ENCODE data around the gene ITFG1. TPM values are rescaled to one million over a fixed set of nuclear protein-coding genes. Genes with fewer than 3 reads are reported as not detected.

ITFG1 gene
- total and polyA plus RNA-seq, 2 donors from 2014 or later = 63.7 to 69.7 TPM

DNA sequence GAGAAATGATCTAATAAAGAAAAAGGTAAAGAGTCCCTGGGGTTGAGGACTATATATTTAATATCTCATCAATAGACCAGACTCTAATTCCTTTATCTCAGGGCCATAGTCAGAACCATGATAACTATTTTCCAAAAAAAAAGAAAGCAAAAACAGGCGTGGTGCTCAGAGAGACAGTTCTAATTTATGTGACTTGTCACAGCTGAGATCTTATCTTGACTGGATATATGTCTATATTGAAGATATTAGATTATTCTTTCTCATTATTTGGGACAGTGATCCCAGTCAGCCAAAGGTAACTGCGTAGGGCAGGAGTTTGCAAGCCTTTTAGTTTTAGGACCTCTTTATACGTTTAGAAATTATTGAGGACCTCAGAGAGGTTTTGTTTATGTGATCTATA is 52.4 kb downstream of the ITFG1 start:
- no peak overlapping the region for H3K4me3 ChIP-seq (ENCODE audit: low read length in 3 of 3)
- H3K9ac ChIP-seq (ENCODE audit: low read length in 3 of 3) = no peak overlapping the region
- intact Hi-C loops (cut with DNase I) = no loop called here
- no peaks in the 10 kb centered on the region for H3K27me3 ChIP-seq (ENCODE audit: control insufficient read depth, insufficient read depth, low read length)
- no peak overlapping the region for H3K27ac ChIP-seq (ENCODE audit: low read depth in 2 of 2, low read length in 2 of 2)
- H3K4me1 ChIP-seq (ENCODE audit: control insufficient read depth in 2 of 3, insufficient read depth in 2 of 3, low read depth in 1 of 3, low read length in 3 of 3) = no peaks in the 10 kb centered on the region
- no peak for DNase-seq
- FAIRE-seq = no peak
- H3K9me3 ChIP-seq (ENCODE audit: control insufficient read depth in 2 of 3, insufficient read depth in 1 of 3, low read length in 3 of 3) = no peaks in the 10 kb centered on the region
- no peaks in the 10 kb centered on the region for H3K36me3 ChIP-seq (ENCODE audit: control insufficient read depth in 2 of 3, insufficient read depth in 3 of 3, low read length in 3 of 3)
- TF ChIP-seq, protein P1, sequence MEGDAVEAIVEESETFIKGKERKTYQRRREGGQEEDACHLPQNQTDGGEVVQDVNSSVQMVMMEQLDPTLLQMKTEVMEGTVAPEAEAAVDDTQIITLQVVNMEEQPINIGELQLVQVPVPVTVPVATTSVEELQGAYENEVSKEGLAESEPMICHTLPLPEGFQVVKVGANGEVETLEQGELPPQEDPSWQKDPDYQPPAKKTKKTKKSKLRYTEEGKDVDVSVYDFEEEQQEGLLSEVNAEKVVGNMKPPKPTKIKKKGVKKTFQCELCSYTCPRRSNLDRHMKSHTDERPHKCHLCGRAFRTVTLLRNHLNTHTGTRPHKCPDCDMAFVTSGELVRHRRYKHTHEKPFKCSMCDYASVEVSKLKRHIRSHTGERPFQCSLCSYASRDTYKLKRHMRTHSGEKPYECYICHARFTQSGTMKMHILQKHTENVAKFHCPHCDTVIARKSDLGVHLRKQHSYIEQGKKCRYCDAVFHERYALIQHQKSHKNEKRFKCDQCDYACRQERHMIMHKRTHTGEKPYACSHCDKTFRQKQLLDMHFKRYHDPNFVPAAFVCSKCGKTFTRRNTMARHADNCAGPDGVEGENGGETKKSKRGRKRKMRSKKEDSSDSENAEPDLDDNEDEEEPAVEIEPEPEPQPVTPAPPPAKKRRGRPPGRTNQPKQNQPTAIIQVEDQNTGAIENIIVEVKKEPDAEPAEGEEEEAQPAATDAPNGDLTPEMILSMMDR (IDR thresholded peaks at IDR 0.05; ENCODE audit: borderline replicate concordance, extremely low read depth, insufficient read depth) = no peak

- peak in 2 of 5 donors; percentile 46 to 78 for DNase-seq
- Histone ChIP-seq H3K27me3 (ENCODE audit: control insufficient read depth, insufficient read depth, low read length) (no peaks in the 10 kb centered on the region), H3K27ac (ENCODE audit: low read depth in 2 of 2, low read length in 2 of 2) (no peak overlapping the region), H3K36me3 (ENCODE audit: control insufficient read depth in 2 of 3, insufficient read depth in 3 of 3, low read length in 3 of 3) (no peaks in the 10 kb centered on the region), H3K4me3 (ENCODE audit: low read length in 3 of 3) (no peak overlapping the region), H3K4me1 (ENCODE audit: control insufficient read depth in 2 of 3, insufficient read depth in 2 of 3, low read depth in 1 of 3, low read length in 3 of 3) (no peaks in the 10 kb centered on the region), H3K9ac (ENCODE audit: low read length in 3 of 3) (no peak overlapping the region), H3K9me3 (ENCODE audit: control insufficient read depth in 2 of 3, insufficient read depth in 1 of 3, low read length in 3 of 3) (no peaks in the 10 kb centered on the region)
- intact Hi-C loops (cut with DNase I) = no loop called here
- TF ChIP-seq, protein P1 (IDR thresholded peaks at IDR 0.05; ENCODE audit: borderline replicate concordance, extremely low read depth, insufficient read depth) = no peak
- FAIRE-seq = no peak
Observed at GRCh38 chr16:47395733-47396498, 64.9 kb downstream of the ITFG1 start.

- Histone ChIP-seq H3K4me1 (ENCODE audit: control insufficient read depth in 2 of 3, insufficient read depth in 2 of 3, low read depth in 1 of 3, low read length in 3 of 3) (no peaks in the 10 kb centered on the region), H3K9me3 (ENCODE audit: control insufficient read depth in 2 of 3, insufficient read depth in 1 of 3, low read length in 3 of 3) (no peaks in the 10 kb centered on the region), H3K36me3 (ENCODE audit: control insufficient read depth in 2 of 3, insufficient read depth in 3 of 3, low read length in 3 of 3) (no peaks in the 10 kb centered on the region), H3K4me3 (ENCODE audit: low read length in 3 of 3) (no peak overlapping the region), H3K9ac (ENCODE audit: low read length in 3 of 3) (no peak overlapping the region), H3K27ac (ENCODE audit: low read depth in 2 of 2, low read length in 2 of 2) (no peak overlapping the region), H3K27me3 (ENCODE audit: control insufficient read depth, insufficient read depth, low read length) (no peaks in the 10 kb centered on the region)
- intact Hi-C loops (cut with DNase I) = no loop called here
- FAIRE-seq = no peak
- no peak for DNase-seq
- TF ChIP-seq, protein P1 (IDR thresholded peaks at IDR 0.05; ENCODE audit: borderline replicate concordance, extremely low read depth, insufficient read depth) = no peak
Observed at GRCh38 chr16:47392081-47392480, 68.8 kb downstream of the ITFG1 start.

Data from kidney (tissue), 14 donors.